Activated CD4-positive, alpha-beta T cell treated with anti-CD3 and anti-CD28 coated beads for 24 hours (primary cell): Measurements from ENCODE around the gene SLC22A2.
"Not testable (repeated sequence)": the region's sequence is repeated elsewhere in the genome, so short reads cannot be mapped to it uniquely, and the experiment has no call there.

Experiments
- DNase-seq, 2 donors: peaks; one replicate each; pipeline ENCODE4 v3.0.0-alpha.2; 2020; ENCODE audit warnings: low read depth in 2 of 2

SLC22A2 gene

DNA sequence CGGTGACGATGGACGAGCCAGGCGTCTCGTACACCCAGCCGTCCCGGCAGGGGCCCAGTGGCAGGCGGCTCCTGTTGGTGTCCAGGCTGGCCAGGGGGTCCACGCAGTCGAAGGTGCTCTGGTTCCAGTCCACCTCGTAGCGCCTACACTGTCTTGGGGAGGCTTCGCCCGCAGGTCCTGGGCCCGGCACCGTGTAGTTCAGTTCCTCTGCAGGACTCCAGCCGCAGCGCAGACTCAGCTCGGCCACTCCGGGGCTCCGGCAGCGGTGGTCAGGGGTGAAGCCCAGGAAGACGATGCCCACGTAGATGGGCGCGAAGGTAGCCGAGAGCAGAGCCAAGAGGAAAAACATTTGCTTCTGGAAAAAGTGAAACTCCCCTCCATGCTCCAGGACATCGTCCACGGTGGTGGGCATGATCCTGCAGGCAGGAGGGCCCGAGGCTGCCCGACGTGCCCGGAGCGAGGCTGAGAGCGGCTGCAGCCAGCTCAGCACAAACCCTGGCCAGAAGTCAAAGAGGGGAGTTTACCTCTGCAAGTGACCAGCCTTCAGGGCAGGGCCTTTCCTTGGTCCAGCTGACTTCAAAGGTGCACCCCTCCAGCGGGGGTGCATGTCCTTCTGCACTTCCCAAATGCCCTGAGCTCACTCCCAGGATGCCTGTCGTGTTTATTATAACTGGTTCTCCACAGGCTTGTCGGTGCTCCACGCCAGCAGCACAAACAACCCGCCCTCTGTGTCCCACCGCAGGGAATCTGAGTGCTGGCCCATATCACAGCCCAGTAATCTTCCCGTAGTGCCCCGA is at the start of gene SLC22A2:
Gene SLC22A2 (minus strand): TSS at position 476 of the 797 bp plus-strand sequence. CDS start 64 bp downstream, at position 412.
- DNase-seq, result no peak

DNA sequence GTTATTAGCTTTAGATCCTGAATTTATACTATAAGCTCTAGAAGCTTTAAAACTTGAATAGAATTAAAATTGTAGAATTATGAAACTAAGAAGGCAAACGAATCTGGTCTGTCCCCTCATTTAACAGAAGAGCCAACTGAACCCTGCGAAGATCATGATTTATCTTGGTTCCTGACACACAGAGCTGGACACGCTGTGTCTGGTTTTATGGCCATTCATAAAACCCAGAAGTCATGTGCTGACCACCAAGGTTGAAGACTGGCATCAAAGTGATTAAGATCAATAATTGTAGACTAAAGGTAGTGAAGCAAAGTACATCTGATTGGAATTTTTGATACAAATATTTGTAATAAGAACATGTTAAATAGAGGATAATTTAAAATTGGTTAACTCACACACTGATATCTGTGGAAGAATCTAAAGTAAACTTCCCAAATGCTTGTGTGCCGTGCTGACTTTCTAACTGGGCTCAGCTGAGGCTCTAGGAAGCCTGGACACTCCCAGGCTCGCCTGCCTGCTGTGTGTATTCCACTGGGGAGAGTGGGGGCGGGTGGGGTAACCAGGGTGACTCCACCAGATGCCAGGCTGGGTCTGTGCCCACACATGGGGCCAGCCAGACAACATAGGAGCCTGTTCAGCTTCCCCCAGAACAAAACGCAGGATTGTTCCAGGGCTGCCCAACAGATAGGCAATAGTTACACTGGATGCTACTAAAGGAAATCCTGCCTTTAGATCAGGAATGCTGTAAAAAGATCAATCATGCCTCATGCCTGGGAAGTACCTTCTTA is 47.5 kb upstream of the SLC22A2 start:
- no peak for DNase-seq

DNA sequence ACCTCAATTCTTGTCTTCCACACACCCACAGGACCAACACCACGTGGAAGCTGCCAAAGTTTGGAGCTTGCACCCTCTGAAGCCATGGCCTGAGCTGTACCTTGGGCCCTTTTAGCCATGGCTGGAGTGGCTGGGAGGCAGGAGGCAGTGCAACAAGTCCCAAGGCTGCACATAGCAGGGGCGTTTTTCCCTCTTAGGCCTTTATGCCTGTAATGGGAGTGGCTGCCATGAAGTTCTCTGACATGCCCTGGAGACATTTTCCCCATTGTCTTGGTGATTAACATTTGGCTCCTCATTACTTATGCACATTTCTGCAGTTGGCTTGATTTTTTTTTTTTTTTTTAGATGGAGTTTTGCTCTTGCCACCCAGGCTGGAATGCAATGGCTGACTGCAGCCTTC is 45.2 kb upstream of the SLC22A2 start:
- no peak for DNase-seq

DNA sequence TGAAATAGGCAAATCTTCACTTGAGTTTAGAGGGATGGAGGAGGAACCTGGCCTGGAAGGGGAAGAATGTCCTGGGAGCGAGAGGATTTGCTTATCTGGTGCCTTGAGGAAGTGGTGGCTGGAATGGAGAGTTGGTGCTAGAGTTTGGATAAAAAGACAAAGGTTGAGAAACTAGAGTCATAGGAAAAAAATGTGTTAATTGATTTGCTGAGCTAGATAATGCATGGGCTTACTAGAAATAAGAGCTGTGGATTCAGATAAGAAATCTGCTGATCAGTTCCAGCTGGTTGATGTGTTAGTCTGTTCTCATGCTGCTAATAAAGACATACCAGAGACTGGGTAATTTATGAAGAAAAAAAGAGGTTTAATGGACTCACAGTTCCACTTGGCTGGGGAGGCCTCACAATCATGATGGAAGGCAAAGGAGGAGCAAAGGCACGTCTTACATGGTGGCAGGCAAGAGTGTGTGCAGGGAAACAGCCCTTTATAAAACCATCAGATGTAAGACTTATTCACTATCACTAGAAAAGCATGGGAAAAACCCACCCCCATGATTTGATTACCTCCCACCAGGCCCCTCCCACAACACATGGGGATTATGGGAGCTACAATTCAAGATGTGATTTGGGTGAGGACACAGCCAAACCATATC is 43.9 kb upstream of the SLC22A2 start:
- DNase-seq, result not testable (repeated sequence)

DNA sequence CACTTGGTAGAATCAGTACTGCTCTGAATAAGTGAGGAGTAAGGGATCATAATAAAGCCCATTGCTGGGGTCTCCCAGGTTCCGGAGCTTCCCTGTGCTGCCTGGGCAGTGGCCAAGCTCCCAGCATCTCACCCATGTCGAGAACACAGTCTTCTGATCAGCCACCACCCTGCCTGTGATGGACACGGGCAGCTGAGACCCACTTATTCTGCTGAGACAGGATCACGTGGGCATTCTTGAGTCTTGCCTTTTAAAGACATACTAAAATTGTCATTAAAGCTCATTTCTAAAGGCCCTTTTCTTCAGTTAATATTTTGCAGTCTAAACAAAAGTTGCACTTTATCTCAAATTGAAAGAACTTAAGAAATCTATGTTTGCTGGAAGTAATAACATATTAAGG is 42.7 kb upstream of the SLC22A2 start:
- no peak for DNase-seq

DNA sequence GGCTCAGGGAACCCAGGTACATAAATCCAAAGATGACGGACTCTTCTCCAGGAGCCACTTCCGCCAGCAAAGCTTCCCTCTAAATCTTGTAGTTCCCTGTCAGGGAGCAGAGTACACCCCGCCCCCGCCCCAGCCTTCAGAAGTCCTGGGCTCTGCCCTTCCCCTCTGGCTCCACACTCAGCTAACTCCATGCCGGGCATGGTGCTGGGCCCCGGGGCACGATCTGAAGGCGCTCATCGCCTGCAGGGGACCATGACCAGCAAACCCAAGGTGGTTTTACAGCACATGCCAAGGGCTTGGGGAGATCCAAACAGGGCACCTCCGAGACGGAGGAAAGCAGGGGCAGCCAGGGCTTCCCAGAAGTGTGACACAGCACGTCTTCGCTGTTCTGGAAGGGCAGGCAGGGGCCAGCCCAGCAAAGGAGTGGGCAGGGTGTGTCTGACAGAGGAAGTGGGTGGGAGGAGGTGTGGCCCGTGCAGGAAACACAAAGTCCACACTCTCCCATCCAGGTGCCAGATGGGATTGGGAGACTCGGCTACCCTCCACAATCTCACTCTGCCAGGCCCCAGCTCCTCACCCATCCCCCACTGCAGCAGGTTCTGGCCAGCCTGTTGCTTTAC is 41.6 kb upstream of the SLC22A2 start:
- DNase-seq, result no peak

DNA sequence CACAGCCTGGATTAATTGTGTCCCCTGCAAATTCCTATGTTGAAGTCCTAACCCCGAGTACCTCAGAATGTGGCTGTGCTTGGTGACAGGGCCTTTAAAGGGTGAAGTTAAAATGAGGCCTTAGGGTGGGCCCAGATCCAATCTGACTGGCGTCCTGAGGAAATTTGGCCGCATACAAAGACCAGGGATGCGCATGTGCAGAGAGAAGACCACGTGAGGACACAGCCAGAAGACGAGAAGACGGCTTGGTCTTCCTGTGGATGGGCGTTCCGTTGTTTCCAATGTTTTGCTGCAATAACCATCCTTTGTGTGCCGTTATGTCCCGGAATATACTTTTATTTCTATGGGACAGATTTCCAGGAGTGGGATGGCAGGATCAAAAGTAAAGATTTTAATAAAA is 40.9 kb upstream of the SLC22A2 start:
- no peak for DNase-seq

DNA sequence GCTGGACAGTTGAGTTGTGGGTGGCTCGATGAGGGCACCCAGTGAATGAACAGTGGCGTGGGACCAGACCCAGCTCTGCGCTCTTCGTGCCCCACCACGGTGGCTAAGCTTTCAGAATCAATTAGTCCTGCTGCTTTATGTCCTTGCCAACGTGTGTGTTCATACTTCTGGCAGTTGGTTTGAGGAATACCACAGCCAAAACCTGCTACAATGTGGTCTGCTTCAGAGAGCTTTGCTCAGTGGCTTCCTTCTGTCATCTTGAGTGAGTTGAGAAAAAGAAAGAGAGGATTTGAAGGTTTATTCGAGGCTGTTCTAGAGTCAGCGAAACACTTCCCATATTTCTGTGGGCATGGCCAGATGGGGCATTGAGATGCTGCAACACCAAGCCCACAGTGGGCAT is 39.5 kb upstream of the SLC22A2 start:
- no peak for DNase-seq

DNA sequence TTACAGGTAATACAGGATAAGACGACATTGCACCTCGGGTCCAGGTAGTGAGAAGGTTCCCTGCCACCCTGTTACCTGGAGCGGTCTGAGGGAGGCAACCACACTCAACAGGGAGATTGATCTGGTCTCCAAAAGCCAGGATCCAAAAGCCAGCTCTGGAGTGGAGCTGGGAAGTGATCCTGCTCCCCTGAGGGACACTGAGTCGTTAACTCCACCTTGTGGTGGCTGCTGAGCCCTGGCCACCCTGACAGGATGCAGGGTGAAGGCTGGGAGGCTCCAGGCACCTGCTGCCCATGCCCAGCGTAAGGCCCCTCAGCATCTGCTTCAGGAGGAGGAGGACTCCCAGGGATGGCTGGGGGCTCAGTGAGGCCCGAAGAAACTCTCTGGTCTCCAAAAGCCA is 38.7 kb upstream of the SLC22A2 start:
- DNase-seq, result no peak

DNA sequence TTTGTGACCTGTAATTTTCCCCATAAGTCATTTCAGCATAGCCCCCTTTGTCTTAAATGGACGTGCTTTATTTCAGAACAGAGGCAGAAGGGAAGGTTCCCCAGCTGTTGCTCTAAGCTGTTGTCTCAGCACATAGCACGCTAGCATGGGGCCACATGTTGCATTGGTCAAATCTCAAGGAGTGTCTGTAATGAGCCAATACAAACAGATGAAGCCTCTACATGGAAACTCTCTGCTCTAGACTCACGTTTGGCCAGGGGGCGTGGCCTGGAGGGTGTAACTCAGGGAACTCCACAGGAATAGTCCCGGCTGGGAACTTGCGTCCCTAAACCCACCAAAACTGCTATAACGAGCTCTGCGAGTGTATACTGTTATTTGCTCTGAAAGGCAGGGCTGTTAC is 35.2 kb upstream of the SLC22A2 start:
- no peak for DNase-seq

DNA sequence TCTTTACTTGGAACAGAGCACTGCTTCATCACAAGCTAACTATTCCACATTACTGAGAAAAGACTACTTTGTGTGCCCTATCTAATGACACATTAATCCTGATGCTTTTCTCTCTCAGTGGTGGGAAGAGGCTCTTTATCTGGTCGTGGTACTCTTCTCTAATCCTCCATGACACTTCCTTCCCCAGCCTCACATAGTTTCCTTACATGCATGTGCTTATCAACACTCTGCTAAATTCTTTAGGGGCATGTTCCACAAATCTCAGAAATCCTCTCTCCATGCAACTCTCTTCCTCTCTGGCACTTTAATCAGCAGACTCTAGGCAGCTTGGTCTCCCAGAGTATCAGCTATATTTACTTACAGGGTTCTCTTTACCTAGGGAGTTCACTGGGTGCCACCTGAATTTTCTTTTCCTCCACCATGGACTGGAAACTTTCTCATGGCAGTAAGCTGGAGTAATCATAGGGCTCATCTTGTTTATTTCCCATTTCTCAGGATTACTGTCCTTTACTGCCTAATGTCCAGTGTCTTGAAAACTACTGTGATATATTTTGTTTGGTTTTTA is 27.0 kb upstream of the SLC22A2 start:
- DNase-seq, result no peak

DNA sequence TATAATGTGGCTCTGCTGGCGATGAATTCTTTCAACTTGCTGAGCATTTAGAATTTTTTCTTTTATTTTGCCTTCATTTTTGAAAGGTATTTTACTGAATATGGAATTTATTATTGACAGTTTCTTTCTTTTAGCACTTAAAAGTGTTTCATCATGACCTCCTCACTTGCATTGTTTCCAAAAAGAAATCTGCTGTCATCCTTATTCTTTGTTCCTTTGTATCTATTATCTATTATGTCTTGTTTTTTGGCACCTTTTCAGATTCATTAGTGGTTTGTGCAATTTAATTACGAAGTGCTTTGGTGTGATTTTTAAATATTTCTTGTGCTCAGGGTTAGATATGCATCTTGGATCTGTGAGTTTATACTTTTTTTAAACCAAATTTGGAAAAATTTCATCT is 26.0 kb upstream of the SLC22A2 start:
- DNase-seq, result no peak

DNA sequence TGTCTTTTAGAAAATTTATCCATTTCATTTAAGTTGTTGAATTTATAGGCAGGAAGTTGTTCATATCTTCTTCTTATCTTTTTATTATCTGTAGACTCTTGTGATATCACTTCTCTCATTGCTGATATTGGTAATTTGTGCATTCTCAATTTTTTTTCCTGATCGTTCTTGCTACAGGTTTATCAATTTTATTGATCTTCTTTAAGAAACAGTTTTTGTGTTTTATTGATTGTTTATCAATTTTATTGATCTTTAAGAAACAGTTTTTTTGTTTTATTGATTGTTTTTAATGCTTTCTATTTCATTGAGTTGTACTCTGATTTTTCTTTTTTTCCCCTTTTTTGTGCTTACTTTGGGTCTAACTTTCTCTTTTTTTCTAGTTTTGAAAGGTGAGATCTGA is 23.8 kb upstream of the SLC22A2 start:
- no peak for DNase-seq

DNA sequence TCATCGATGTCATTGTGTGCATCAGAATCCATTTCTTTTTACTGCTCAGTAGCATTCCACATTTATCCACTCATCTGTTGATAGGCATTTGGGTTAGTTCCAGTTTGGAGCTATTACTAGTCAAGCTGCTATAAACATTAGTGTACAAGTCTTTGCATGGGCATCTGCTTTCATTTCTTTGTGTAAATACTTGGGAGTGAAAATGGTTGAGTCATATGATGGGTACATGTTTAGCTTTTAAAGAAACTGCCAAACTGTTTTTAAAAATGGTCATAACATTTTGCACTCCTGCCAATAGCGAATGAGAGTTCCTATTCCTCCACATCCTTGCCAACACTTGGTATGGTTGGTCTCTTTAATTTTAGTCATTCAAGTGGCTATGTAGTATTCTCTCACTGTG is 21.2 kb upstream of the SLC22A2 start:
- no peak for DNase-seq

DNA sequence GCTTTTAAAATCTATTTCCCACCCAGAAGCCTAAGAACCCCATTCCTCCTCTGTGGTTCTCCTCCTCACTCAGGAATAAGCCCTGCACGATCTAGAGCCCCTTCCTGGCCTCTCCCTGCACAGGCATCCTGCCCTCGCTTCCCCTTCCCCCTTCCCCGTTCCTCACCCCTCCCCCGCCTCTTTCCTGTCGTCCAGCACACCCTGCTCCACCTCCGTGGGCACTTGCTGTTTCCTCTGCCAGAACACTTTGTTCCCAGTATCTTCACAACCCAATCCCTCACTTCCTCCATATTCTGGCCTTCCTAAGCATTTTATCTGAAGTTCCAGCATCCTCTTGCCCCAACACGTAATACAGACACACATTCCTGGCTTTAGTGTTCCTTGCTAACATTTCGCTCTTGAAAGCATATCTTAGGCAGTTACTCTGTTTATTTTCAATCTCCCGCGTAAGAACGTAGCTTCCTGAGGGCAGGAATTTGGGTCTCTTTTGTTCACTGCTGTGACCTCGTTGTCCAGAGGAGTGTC is 20.2 kb upstream of the SLC22A2 start:
- no peak for DNase-seq

DNA sequence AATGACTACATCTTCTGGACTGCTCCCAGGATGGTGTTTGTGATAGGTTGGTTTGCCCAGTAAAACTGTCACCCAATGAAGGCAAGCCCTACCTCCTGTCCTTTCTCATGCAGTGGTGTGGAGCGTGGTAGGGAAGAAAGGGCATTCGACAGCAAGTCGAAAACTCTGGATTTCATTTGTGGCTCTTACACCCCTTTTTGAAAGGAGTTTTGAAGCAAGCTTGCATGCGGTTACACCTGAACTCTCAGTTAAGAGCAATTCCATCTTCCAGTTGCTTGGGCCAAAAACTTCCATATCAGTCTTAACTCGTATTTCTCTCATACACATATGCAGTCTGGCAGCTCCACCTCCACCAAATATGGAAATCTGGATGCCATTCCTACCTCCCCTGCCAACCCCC is 19.7 kb upstream of the SLC22A2 start:
- DNase-seq, result no peak

DNA sequence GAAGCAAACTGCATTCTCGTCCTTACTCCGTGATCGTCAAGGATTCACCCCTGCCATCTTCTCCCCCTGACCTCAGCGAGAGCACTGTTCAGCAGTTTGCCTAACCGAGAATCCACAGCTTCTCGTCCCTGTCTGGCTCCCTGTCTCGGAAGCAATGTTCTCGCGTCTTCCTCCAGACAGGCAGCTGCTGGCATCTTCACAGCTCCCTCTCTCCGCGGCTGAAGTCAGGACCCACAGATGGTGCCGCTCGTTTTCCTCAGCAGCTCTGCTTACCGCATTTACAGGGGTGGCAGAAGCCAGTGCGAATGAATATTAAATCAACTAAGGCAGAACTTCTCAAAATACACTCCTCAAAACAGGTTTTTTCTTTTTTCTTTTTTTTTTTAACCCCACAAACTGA is 18.9 kb upstream of the SLC22A2 start:
- no peak for DNase-seq

DNA sequence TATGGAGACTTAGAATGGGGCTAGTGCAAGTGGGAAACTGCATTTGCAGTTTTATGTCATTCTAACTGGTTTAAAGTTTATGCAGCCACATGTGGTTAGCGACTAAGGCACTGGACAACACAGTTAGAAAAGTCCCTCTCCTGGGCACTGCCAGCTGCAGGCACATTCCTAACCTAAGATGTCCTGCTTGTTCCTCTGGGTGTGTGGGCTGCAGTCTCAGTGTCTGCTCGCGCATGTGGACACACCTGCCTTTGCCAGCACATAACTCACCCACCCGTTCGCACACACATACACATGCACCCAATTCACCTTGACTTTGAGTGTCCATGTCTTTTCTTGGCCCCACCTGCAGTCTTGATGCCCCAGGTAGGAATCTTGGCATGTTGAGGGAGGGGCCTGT is 18.5 kb upstream of the SLC22A2 start:
- DNase-seq, result no peak

DNA sequence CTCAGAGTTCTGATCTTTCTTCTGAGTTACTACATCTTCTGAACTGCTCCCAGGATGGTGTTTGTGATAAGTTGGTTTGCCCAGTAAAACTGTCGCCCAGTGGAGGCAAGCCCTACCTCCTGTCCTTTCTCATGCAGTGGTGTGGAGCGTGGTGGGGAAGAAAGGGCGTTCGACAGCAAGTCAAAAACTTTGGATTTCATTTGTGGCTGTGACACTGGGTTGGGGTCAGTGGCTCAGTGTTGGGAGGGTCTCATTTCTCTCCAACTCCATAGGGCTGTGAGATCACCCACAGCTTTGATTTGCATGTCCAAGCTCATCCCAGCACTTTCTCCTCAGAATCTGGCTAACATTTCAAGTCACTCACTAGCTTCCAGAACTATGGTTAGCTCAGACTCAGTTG is 17.5 kb upstream of the SLC22A2 start:
- DNase-seq, result no peak

DNA sequence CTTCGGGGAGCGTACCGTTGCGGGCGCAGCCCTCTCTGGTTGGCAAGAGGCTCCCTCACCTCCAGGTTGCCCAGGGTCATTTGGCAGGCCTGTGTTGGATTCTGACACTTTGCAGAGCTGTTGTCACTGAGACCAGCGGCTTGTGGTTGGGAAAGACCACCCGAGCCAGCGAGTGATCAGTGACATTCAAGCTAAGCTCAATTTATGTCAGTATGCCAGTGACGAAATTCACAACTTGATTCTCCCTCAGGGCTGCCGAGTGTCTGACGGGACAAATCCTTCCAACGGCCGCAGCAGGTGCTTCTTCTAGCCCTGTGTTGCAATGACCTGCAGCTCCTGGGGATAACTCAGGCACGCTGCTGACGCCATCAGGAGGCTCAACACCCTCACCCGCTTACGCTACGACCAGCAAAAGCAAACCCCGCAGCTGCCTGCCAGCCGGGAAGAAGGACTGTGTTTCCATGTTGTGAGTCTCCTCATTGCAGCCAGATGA is 16.9 kb upstream of the SLC22A2 start:
- DNase-seq, result no peak

DNA sequence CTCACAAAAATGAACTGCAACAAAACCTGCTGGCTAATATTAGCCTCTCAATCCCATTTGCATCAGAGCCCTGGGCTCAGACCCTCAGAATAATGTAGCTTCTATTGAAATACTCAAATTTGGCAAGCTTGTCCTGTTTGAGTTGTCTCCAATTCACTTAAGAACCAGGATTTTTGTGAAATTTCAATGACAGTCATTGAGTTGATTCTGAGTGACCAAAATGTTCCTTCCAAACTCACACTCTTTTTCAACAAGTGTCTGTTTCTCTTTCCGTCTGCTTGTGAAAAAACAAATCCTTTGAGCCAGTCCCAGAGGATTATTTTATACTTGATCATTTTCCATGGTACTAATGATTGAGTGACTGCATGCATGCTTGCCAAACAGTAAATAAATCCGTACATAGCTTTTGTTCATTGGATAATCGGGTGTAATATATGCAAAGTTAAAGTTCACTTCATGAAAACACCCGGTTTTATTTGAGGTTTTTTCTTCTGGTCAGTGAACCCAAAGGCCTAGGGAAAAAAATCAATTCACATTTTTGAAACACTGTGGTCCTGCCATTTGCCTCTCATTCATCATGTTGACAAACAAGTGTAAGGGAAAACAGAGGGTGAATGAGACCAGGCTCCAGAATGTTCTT is 16.4 kb upstream of the SLC22A2 start:
- DNase-seq, result no peak
